GM21786 (cell line): Measurements from ENCODE around the gene PRSS35.
"Not testable (repeated sequence)": the region's sequence is repeated elsewhere in the genome, so short reads cannot be mapped to it uniquely, and the experiment has no call there.

Source experiments
- ATAC-seq: cut with Tn5 transposase; IDR thresholded peaks from one replicate; pipeline ENCODE4 v1.9.1; 2021; ENCODE audit not compliant: unreplicated experiment

The PRSS35 gene

GRCh38 chr6:83514866-83515466 lies 2.6 kb downstream of the PRSS35 start:
- no peak for ATAC-seq

- ATAC-seq: no peak
Observed at GRCh38 chr6:83517500-83517899, 5.2 kb downstream of the PRSS35 start.

GRCh38 chr6:83518816-83519480 lies 6.6 kb downstream of the PRSS35 start:
- ATAC-seq: no peak

GRCh38 chr6:83536034-83536646 lies 23.8 kb downstream of the PRSS35 start:
- no peak for ATAC-seq

- no peak for ATAC-seq
Observed at GRCh38 chr6:83536647-83537589, 24.6 kb downstream of the PRSS35 start.

- no peak for ATAC-seq
Observed at GRCh38 chr6:83539678-83540077, 27.3 kb downstream of the PRSS35 start.

GRCh38 chr6:83546636-83547035 lies 34.3 kb downstream of the PRSS35 start:
- no peak for ATAC-seq

- not testable (repeated sequence) for ATAC-seq
Observed at GRCh38 chr6:83550482-83550881, 38.1 kb downstream of the PRSS35 start.

GRCh38 chr6:83551748-83552147 lies 39.4 kb downstream of the PRSS35 start:
- not testable (repeated sequence) for ATAC-seq

GRCh38 chr6:83556871-83557270 lies 44.5 kb downstream of the PRSS35 start:
- no peak for ATAC-seq

GRCh38 chr6:83558975-83559374 lies 46.6 kb downstream of the PRSS35 start:
- ATAC-seq: no peak

- ATAC-seq: not testable (repeated sequence)
Observed at GRCh38 chr6:83571663-83572185, 59.4 kb downstream of the PRSS35 start.

GRCh38 chr6:83574783-83575182 lies 62.4 kb downstream of the PRSS35 start:
- ATAC-seq: no peak
